ENCODE measurements around the gene VSTM2L. TPM values are rescaled to one million over a fixed set of nuclear protein-coding genes. Genes with fewer than 3 reads are reported as not detected.

VSTM2L gene
- total and polyA plus RNA-seq, 2 of the 4 experiments (the other 2 are of a cell fraction): 0.18 to 0.19 TPM

DNA sequence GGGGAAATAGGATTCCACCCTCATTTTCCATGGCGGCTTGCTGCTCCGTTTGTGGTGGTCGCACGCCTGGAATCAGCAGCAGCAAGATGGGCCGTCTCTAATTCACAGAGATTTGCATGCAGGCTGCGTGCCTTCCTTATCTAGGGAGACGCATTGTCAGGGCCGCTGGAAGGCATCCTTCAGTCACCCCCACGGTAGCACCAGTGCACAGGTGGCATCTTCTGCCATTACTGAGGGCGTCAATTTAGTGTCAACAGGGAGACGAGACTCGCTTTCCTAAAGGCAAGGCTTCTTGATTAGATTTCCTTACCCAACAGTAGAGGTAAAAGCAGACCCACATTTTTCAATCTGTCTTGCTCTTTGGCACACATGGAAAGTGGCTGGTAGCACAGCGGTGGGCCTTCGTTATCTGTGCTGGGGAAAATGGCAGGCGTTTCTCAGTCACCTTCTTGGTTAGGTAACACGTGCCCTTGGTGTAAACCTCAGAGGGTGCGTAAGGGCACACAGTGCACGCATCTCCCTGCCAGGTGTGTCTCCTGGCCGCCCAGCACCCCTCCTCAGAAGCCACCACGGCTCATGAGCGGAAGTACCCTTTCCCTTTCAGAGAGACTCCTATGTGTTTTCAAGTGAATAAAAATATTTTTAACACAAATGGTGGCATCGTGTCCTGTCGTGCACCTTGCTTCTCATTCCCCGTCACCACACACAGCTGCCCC is 27.3 kb upstream of the VSTM2L start:
- in situ Hi-C loops (cut with MboI; ENCODE audit: low sequenced_read_pairs): no loop called here

More for the DNA sequence above, 27.3 kb upstream of the VSTM2L start:
- no peaks in the 10 kb centered on the region; the same call in 1 of the 2 replicates for H3K27me3 ChIP-seq (ENCODE audit: control insufficient read depth, insufficient read depth, low read length)
- H3K4ac ChIP-seq (ENCODE audit: low read depth, low read length): no peak overlapping the region
- no peak overlapping the region for H4K5ac ChIP-seq (ENCODE audit: low read depth, low read length)
- peaks cover 16% of the 10 kb centered on the region for H3K36me3 ChIP-seq (ENCODE audit: control insufficient read depth, insufficient read depth, low read length)
- H2AFZ ChIP-seq (replicated peaks; ENCODE audit: low read length, poor library complexity): no peak overlapping the region
- DNase-seq: no peak
- no peak overlapping the region for H2BK120ac ChIP-seq (ENCODE audit: low read depth, low read length)
- no peak for ATAC-seq (ENCODE audit: low read depth)
- no peak overlapping the region for H3K14ac ChIP-seq (replicated peaks; ENCODE audit: low read depth, low read length)
- 84% methylated on average over 4 of the region's 24 CpGs; no CpG with 5 or more reads in 1 of the 2 experiments for WGBS, 2 experiments (ENCODE audit: extremely low coverage in 2 of 2, insufficient read length in 1 of 2)
- H2AK9ac ChIP-seq (replicated peaks; ENCODE audit: low read depth, low read length, poor library complexity): no peak overlapping the region
- H3K9ac ChIP-seq (ENCODE audit: low read depth, low read length): no peak overlapping the region
- H3K18ac ChIP-seq (ENCODE audit: low read depth, low read length): no peak overlapping the region
- H3K23ac ChIP-seq (ENCODE audit: low read depth, low read length): no peak overlapping the region
- dilution Hi-C loops (cut with HindIII; ENCODE audit: low sequenced_read_pairs, unreplicated experiment) (no loop called here), intact Hi-C loops (cut with micrococcal nuclease) (no loop called here)
- no peaks in the 10 kb centered on the region for H3K79me1 ChIP-seq (ENCODE audit: low read depth in 1 of 2, low read length in 2 of 2)
- TF ChIP-seq CHD1 (IDR thresholded peaks at IDR 0.05; ENCODE audit: low read depth, low read length) (no peak), RFX5 (IDR thresholded peaks at IDR 0.05; ENCODE audit: low read depth, low read length) (no peak), BHLHE40 (IDR thresholded peaks at IDR 0.05; ENCODE audit: low read depth, low read length) (no peak), NFE2L2 (IDR thresholded peaks at IDR 0.05; ENCODE audit: low read depth, low read length) (no peak), POLR2A (IDR thresholded peaks at IDR 0.05; ENCODE audit: low read depth, low read length) (no peak), CTCF (conservative IDR thresholded peaks at IDR 0.05; ENCODE audit: low read depth, low read length) (no peak), MAFK (IDR thresholded peaks at IDR 0.05; ENCODE audit: low read depth, low read length) (no peak), RAD21 (IDR thresholded peaks at IDR 0.05; ENCODE audit: low read length) (no peak), MAZ (IDR thresholded peaks at IDR 0.05; ENCODE audit: borderline replicate concordance, low read depth, low read length) (no peak), CEBPB (IDR thresholded peaks at IDR 0.05; ENCODE audit: low read depth, low read length) (no peak), RCOR1 (IDR thresholded peaks at IDR 0.05; ENCODE audit: insufficient replicate concordance, low read length) (no peak), MXI1 (IDR thresholded peaks at IDR 0.05; ENCODE audit: borderline replicate concordance, low read depth, low read length) (no peak), FOS (IDR thresholded peaks at IDR 0.05; ENCODE audit: low read depth, low read length) (no peak)
- TF ChIP-seq, protein P1, sequence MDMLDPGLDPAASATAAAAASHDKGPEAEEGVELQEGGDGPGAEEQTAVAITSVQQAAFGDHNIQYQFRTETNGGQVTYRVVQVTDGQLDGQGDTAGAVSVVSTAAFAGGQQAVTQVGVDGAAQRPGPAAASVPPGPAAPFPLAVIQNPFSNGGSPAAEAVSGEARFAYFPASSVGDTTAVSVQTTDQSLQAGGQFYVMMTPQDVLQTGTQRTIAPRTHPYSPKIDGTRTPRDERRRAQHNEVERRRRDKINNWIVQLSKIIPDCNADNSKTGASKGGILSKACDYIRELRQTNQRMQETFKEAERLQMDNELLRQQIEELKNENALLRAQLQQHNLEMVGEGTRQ (IDR thresholded peaks at IDR 0.05; ENCODE audit: low read depth, low read length): no peak
- TF ChIP-seq, protein P2, sequence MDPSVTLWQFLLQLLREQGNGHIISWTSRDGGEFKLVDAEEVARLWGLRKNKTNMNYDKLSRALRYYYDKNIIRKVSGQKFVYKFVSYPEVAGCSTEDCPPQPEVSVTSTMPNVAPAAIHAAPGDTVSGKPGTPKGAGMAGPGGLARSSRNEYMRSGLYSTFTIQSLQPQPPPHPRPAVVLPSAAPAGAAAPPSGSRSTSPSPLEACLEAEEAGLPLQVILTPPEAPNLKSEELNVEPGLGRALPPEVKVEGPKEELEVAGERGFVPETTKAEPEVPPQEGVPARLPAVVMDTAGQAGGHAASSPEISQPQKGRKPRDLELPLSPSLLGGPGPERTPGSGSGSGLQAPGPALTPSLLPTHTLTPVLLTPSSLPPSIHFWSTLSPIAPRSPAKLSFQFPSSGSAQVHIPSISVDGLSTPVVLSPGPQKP (IDR thresholded peaks at IDR 0.05; ENCODE audit: borderline replicate concordance, low read depth, low read length): no peak
- CTCF ChIA-PET: no interaction called here
- no TSS peak for BruUV-seq (replicated peaks)
- no peak overlapping the region for H2AK5ac ChIP-seq (ENCODE audit: low read depth, low read length)
- no peak overlapping the region for H4K8ac ChIP-seq (ENCODE audit: low read depth in 2 of 2, low read length in 2 of 2)
- H2BK15ac ChIP-seq (ENCODE audit: low read depth, low read length): no peak overlapping the region
- H2BK5ac ChIP-seq (ENCODE audit: low read depth, low read length, poor library complexity, severe bottlenecking): no peak overlapping the region
- no peak overlapping the region for H3K4me2 ChIP-seq (ENCODE audit: low read depth, low read length)
- POLR2A ChIA-PET (ENCODE audit: unreplicated experiment): interaction anchor here (0.5 kb wide), 1 partner anchor 132 kb away, joined by 3 read pairs; no protein-coding TSS in a partner anchor
- no peak overlapping the region for H3K27ac ChIP-seq (ENCODE audit: insufficient read depth, low read length)
- H3K4me3 ChIP-seq (ENCODE audit: insufficient read depth, low read depth, low read length): no peak overlapping the region
- H4K91ac ChIP-seq (ENCODE audit: insufficient read depth, low read depth, low read length): no peak overlapping the region
- no peak overlapping the region for H3K56ac ChIP-seq (ENCODE audit: extremely low read depth, insufficient read depth, low read length)
- H3K4me1 ChIP-seq (ENCODE audit: control insufficient read depth, insufficient read depth, low read length): no peaks in the 10 kb centered on the region
- H3K9me3 ChIP-seq (ENCODE audit: control insufficient read depth, insufficient read depth, low read length): no peaks in the 10 kb centered on the region
- H2BK20ac ChIP-seq (ENCODE audit: low read depth, low read length): no peak overlapping the region
- no peaks in the 10 kb centered on the region; the same call in 1 of the 2 replicates for H3K9me1 ChIP-seq (ENCODE audit: insufficient read depth, low read length)
- no peaks in the 10 kb centered on the region for H4K20me1 ChIP-seq (ENCODE audit: insufficient read depth, low read length)
